NCI-H1436 (cell line): ENCODE measurements around the gene PAQR4.

Experiments used
- DNase-seq: peaks from one replicate; lab custom pipeline; 2025; lab: John Stamatoyannopoulos, UW

PAQR4 gene

GRCh38 chr16:2981177-2981898 lies 12.2 kb downstream of the PAQR4 start:
- DNase-seq: no peak

- no peak for DNase-seq
Observed at GRCh38 chr16:2981899-2982250, 12.7 kb downstream of the PAQR4 start.

GRCh38 chr16:2982402-2982801 lies 13.3 kb downstream of the PAQR4 start:
- no peak for DNase-seq

GRCh38 chr16:2983706-2984136 lies 14.6 kb downstream of the PAQR4 start:
- peak; percentile 78 for DNase-seq

- DNase-seq: no peak
Observed at GRCh38 chr16:2985462-2985861, 16.3 kb downstream of the PAQR4 start.

GRCh38 chr16:2985893-2986355 lies 16.8 kb downstream of the PAQR4 start:
- DNase-seq: no peak

GRCh38 chr16:2986623-2987188 lies 17.6 kb downstream of the PAQR4 start:
- no peak for DNase-seq

GRCh38 chr16:2987286-2987685 lies 18.1 kb downstream of the PAQR4 start:
- DNase-seq: no peak

- DNase-seq: no peak
Observed at GRCh38 chr16:2987833-2988232, 18.7 kb downstream of the PAQR4 start.

- no peak for DNase-seq
Observed at GRCh38 chr16:2988590-2989099, 19.5 kb downstream of the PAQR4 start.

- DNase-seq: no peak
Observed at GRCh38 chr16:2990891-2991290, 21.7 kb downstream of the PAQR4 start.

GRCh38 chr16:2991566-2992261 lies 22.6 kb downstream of the PAQR4 start:
- DNase-seq: no peak

- no peak for DNase-seq
Observed at GRCh38 chr16:2992383-2993081, 23.4 kb downstream of the PAQR4 start.

- DNase-seq: no peak
Observed at GRCh38 chr16:2996298-2996697, 27.1 kb downstream of the PAQR4 start.

- DNase-seq: no peak
Observed at GRCh38 chr16:2999929-3000328, 30.8 kb downstream of the PAQR4 start.

- DNase-seq: no peak
Observed at GRCh38 chr16:3000540-3000939, 31.4 kb downstream of the PAQR4 start.

GRCh38 chr16:3001316-3001715 lies 32.2 kb downstream of the PAQR4 start:
- no peak for DNase-seq

- peak; percentile 99 for DNase-seq
Observed at GRCh38 chr16:3003582-3004270, 34.6 kb downstream of the PAQR4 start.

- no peak for DNase-seq
Observed at GRCh38 chr16:3004319-3004718, 35.2 kb downstream of the PAQR4 start.

- DNase-seq: no peak
Observed at GRCh38 chr16:3004781-3005284, 35.7 kb downstream of the PAQR4 start.
